CD4-positive, CD25-positive, alpha-beta regulatory T cell (primary cell): ENCODE data around the gene RIPOR2. TPM values are rescaled to one million over a fixed set of nuclear protein-coding genes. Genes with fewer than 3 reads are reported as not detected.
A peak's percentile ranks its signal among the peaks of the same experiment; 100 is the strongest.

Experiments
- ATAC-seq, 2 donors: fragments of 150-1000 bp; cut with Tn5 transposase; one replicate each; pipeline ENCODE4 v1.10.0; 2021; ENCODE audit warnings: low read depth in 2 of 2, moderate number of reproducible peaks in 2 of 2, moderate library complexity in 1 of 2
- DNase-seq, 3 donors: peaks; one replicate each; pipeline versions ENCODE4 v3.0.0 to v3.0.0-alpha.2; 2012 to 2022; ENCODE audit warnings: mixed read lengths in 1 of 3
- H3K27ac ChIP-seq: one replicate; pipeline ENCODE4 v1.7.0; 2013; ENCODE audit warnings: mild to moderate bottlenecking, low read length; ENCODE audit not compliant: insufficient read depth, poor library complexity, severe bottlenecking
- H3K27me3 ChIP-seq: one replicate; pipeline ENCODE4 v1.7.0; 2013; ENCODE audit warnings: low read length; ENCODE audit not compliant: control insufficient read depth, insufficient read depth
- H3K36me3 ChIP-seq: one replicate; pipeline ENCODE4 v1.7.0; 2013; ENCODE audit warnings: mild to moderate bottlenecking, low read length, moderate library complexity; ENCODE audit not compliant: control insufficient read depth, insufficient read depth
- H3K4me1 ChIP-seq: 2 replicates; pipeline ENCODE4 v1.7.0; 2013; ENCODE audit warnings: mild to moderate bottlenecking, low read length; ENCODE audit not compliant: insufficient read depth, control insufficient read depth, poor library complexity, severe bottlenecking
- H3K4me3 ChIP-seq: one replicate; pipeline ENCODE4 v1.7.0; 2013; ENCODE audit warnings: low read depth, mild to moderate bottlenecking, low read length, moderate library complexity
- H3K9me3 ChIP-seq, 2 experiments: 1 replicate in 1 of 2; 2 replicates in 1 of 2; pipeline ENCODE4 v1.7.0; 2013; ENCODE audit warnings: low read length in 2 of 2, mild to moderate bottlenecking in 1 of 2, moderate library complexity in 1 of 2; ENCODE audit not compliant: control insufficient read depth in 2 of 2
- H3K27ac Mint-ChIP-seq, 3 donors: one replicate each; pipeline ENCODE4 v1.8.0; 2020 to 2022; ENCODE audit warnings: mild to moderate bottlenecking in 3 of 3, mixed read lengths in 3 of 3, moderate library complexity in 2 of 3
- H3K27me3 Mint-ChIP-seq: one replicate; pipeline ENCODE4 v1.8.0; 2022; ENCODE audit warnings: mild to moderate bottlenecking, mixed read lengths
- H3K36me3 Mint-ChIP-seq: one replicate; pipeline ENCODE4 v1.8.0; 2020; ENCODE audit warnings: mixed read lengths
- H3K4me1 Mint-ChIP-seq, 4 donors: one replicate each; pipeline ENCODE4 v1.8.0; 2020 to 2022; ENCODE audit warnings: mixed read lengths in 4 of 4, mild to moderate bottlenecking in 1 of 4
- H3K4me3 Mint-ChIP-seq, 4 donors: one replicate each; pipeline ENCODE4 v1.8.0; 2020 to 2022; ENCODE audit warnings: mild to moderate bottlenecking in 4 of 4, mixed read lengths in 4 of 4, moderate library complexity in 3 of 4
- H3K9me3 Mint-ChIP-seq, 7 donors: one replicate each; pipeline ENCODE4 v1.8.0; 2020 to 2022; ENCODE audit warnings: mixed read lengths in 7 of 7, mild to moderate bottlenecking in 3 of 7, moderate library complexity in 2 of 7
- polyA plus RNA-seq, 4 donors: library from polyadenylated mRNA; unstranded; fragments of 300-500 nt; fragmentation: Illumina TruSeq; gene quantifications; one replicate each; pipeline ENCODE4 v1.2.3, GENCODE V29; 2021
- total RNA-seq: library from RNA; stranded (reverse); gene quantifications from one replicate; pipeline ENCODE4 v1.2.3, GENCODE V29; 2022

The RIPOR2 gene
- total and polyA plus RNA-seq, 5 donors from 2014 or later: 320 to 435 (median 393) TPM

DNA sequence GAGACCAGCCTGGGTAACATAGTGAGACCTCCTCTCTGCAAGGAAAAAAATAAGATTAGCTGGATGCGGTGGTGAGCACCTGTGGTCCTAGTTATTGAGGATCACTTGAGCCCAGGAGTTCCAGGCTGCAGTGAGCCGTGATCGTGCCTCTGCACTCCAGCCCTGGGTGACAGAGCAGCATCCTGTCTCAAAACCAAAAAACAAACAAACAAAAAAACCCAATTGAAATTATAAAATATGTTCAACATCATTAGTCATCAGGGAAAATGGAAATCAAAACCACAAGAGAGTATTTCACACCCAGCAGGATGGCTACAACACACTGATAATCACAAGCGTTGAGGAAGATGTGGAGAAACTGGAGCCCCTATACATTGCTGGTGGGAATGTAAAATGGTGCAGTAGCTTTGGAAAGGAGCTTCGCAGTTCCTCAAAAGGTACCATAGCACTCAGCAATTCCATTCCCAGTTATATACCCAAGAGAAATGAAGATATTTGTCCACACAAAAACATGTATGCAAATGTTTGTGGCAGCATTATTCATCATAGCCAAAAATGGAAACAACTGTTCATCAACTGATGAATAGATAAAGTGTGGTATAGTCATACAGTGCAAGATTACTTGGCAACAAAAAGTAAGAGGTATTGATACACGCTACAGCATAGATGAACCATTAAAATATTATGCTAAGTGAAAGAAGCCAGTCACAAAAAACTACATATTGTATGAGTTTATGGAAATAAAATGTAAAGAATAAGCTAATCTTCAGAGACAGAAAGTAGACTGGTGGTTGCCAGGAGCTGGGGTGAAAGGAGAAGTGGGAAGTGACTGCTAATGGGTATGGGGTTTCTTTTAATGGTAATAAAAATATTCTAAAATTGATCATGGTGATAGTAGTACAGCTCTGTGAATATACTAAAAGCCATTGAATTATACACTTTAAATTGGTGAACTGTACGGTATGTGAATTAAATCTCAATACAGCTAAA is 38.7 kb upstream of the RIPOR2 start:
- H3K4me1 ChIP-seq: peaks cover 20% of the 10 kb centered on the region
- peak; percentile 85 to 87 for ATAC-seq

GRCh38 chr6:24972311-24972958 is 36.7 kb upstream of the RIPOR2 start:
- ATAC-seq (no peak), DNase-seq (no peak)
- no peak overlapping the region for H3K27ac ChIP-seq
- Mint-ChIP-seq H3K27ac (peak overlapping the region in 2 of 3 donors; percentile 15 to 22), H3K4me3 (peak overlapping the region in 2 of 4 donors; percentile 18 to 19), H3K36me3 (peaks cover 30% of the 10 kb centered on the region), H3K27me3 (no peaks in the 10 kb centered on the region), H3K9me3 (peaks cover 0 to 1% (median 0%) of the 10 kb centered on the region in 7 donors), H3K4me1 (peaks cover 43 to 83% (median 60%) of the 10 kb centered on the region in 4 donors)
- H3K4me1 ChIP-seq: peaks cover 30% of the 10 kb centered on the region
- no peaks in the 10 kb centered on the region for H3K9me3 ChIP-seq
- peaks cover 5% of the 10 kb centered on the region for H3K36me3 ChIP-seq
- H3K4me3 ChIP-seq: no peak overlapping the region
- no peaks in the 10 kb centered on the region for H3K27me3 ChIP-seq

More for the DNA sequence above, 38.7 kb upstream of the RIPOR2 start:
- Mint-ChIP-seq H3K27me3 (no peaks in the 10 kb centered on the region), H3K4me1 (peaks cover 46 to 84% (median 65%) of the 10 kb centered on the region in 4 donors), H3K4me3 (peak overlapping the region; percentile 53 to 71 (median 63)), H3K9me3 (peaks cover 0 to 6% (median 0%) of the 10 kb centered on the region in 7 donors), H3K27ac (peak overlapping the region; percentile 65 to 91 (median 72)), H3K36me3 (peaks cover 42% of the 10 kb centered on the region)
- Histone ChIP-seq H3K4me3 (peak overlapping the region; percentile 61), H3K27ac (peak overlapping the region; percentile 66), H3K9me3 (no peaks in the 10 kb centered on the region), H3K36me3 (peaks cover 11% of the 10 kb centered on the region), H3K27me3 (no peaks in the 10 kb centered on the region)
- peak in 2 of 3 donors; percentile 32 to 59 for DNase-seq

- no peaks in the 10 kb centered on the region for H3K27me3 Mint-ChIP-seq
- Histone ChIP-seq H3K9me3 (no peaks in the 10 kb centered on the region), H3K4me3 (no peak overlapping the region), H3K36me3 (peaks cover 10% of the 10 kb centered on the region), H3K4me1 (peaks cover 30% of the 10 kb centered on the region), H3K27me3 (no peaks in the 10 kb centered on the region), H3K27ac (no peak overlapping the region)
- no peak for ATAC-seq
- H3K36me3 Mint-ChIP-seq: peaks cover 30% of the 10 kb centered on the region
- H3K27ac Mint-ChIP-seq: peak overlapping the region; percentile 12 to 73 (median 58)
- H3K9me3 Mint-ChIP-seq: peaks cover 0 to 3% (median 0%) of the 10 kb centered on the region in 7 donors
- H3K4me3 Mint-ChIP-seq: no peak overlapping the region
- DNase-seq: no peak
- peaks cover 38 to 89% (median 66%) of the 10 kb centered on the region in 4 donors for H3K4me1 Mint-ChIP-seq
Measured at GRCh38 chr6:24971067-24971466, 35.3 kb upstream of the RIPOR2 start.

- Histone ChIP-seq H3K36me3 (peaks cover 10% of the 10 kb centered on the region), H3K27me3 (no peaks in the 10 kb centered on the region), H3K27ac (no peak overlapping the region), H3K4me3 (no peak overlapping the region), H3K9me3 (no peaks in the 10 kb centered on the region), H3K4me1 (peaks cover 21% of the 10 kb centered on the region)
- peaks cover 32 to 93% (median 66%) of the 10 kb centered on the region in 4 donors for H3K4me1 Mint-ChIP-seq
- H3K9me3 Mint-ChIP-seq: peaks cover 0 to 3% (median 0%) of the 10 kb centered on the region in 7 donors
- peaks cover 31% of the 10 kb centered on the region for H3K36me3 Mint-ChIP-seq
- H3K27ac Mint-ChIP-seq: peak overlapping the region in 2 of 3 donors; percentile 3 to 57
- no peak for ATAC-seq
- peak overlapping the region in 1 of 4 donors; percentile 40 for H3K4me3 Mint-ChIP-seq
- DNase-seq: no peak
- H3K27me3 Mint-ChIP-seq: no peaks in the 10 kb centered on the region
Measured at GRCh38 chr6:24969343-24969860, 33.6 kb upstream of the RIPOR2 start.

DNA sequence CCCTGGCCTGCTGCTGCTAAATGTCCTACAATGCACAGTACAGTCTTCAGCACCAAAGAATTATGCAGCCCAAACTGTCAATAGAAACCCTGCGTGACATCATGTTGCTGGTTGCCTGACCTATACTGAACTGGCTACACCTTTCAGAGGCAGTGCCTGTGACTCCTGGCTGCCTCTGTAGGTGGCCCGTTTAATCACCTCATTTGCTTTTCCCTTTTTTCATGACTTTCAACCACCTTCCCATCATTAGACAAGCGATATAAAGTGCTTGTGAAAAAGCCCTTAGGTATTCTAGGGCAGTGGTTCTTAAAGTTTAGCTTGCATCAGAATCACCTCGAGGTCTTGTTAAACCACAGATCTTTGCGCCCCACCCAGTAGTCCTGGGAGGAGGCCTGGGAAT is 33.0 kb upstream of the RIPOR2 start:
- H3K9me3 ChIP-seq: no peaks in the 10 kb centered on the region
- Mint-ChIP-seq H3K4me1 (peaks cover 35 to 93% (median 66%) of the 10 kb centered on the region in 4 donors), H3K36me3 (peaks cover 36% of the 10 kb centered on the region), H3K9me3 (peaks cover 0 to 3% (median 0%) of the 10 kb centered on the region in 7 donors), H3K27ac (peak overlapping the region in 1 of 3 donors; percentile 67), H3K27me3 (no peaks in the 10 kb centered on the region), H3K4me3 (peak overlapping the region in 1 of 4 donors; percentile 56)
- DNase-seq (no peak), ATAC-seq (peak in 1 of 2 donors; percentile 31)
- no peak overlapping the region for H3K4me3 ChIP-seq
- H3K36me3 ChIP-seq: peaks cover 10% of the 10 kb centered on the region
- no peak overlapping the region for H3K27ac ChIP-seq
- no peaks in the 10 kb centered on the region for H3K27me3 ChIP-seq
- H3K4me1 ChIP-seq: peaks cover 20% of the 10 kb centered on the region

DNA sequence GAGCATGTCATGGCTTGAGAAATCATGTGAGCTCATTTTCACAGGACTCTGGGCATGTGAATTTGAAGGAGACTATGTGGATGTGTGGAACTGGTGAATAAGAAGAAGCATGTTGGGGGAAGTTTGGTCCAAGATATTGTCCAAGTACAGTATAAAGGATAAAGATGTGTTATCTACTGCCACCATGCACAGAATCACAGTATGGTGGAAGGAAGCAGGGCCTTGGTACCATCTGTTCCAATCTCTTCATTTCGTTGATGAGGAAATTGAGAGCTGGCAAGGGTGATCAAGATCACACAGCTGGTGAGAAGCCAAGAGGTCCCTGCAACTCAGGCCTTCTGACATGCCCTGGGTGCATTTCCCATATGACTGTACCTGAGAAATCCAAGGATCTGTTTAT is 31.5 kb upstream of the RIPOR2 start:
- peaks cover 38% of the 10 kb centered on the region for H3K36me3 Mint-ChIP-seq
- Histone ChIP-seq H3K27ac (no peak overlapping the region), H3K4me1 (peaks cover 29% of the 10 kb centered on the region), H3K36me3 (peaks cover 7% of the 10 kb centered on the region), H3K27me3 (no peaks in the 10 kb centered on the region), H3K9me3 (no peaks in the 10 kb centered on the region), H3K4me3 (no peak overlapping the region)
- DNase-seq: no peak
- no peaks in the 10 kb centered on the region for H3K27me3 Mint-ChIP-seq
- H3K9me3 Mint-ChIP-seq: peaks cover 0 to 3% (median 0%) of the 10 kb centered on the region in 7 donors
- peaks cover 36 to 93% (median 62%) of the 10 kb centered on the region in 4 donors for H3K4me1 Mint-ChIP-seq
- no peak for ATAC-seq
- no peak overlapping the region for H3K4me3 Mint-ChIP-seq
- H3K27ac Mint-ChIP-seq: peak overlapping the region; percentile 5 to 71 (median 67)

DNA sequence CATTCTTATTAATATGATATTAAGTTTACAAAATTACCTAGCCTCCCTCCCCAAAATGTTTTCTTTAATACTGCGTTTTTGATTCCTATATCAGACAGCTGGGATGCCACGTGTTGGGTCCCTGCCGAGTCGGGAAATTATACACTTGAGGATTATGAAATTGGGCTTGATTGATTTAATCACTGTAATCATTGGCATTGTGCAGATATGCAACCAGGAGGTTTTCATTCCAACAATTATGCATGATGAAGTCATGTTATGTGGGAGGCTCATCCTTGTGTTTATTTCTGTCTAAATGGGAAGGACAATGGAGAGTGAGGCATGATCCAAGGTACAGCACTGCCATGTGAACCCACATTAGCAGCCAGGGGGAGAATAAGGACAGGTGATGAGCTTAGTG is 30.6 kb upstream of the RIPOR2 start:
- H3K27ac ChIP-seq: no peak overlapping the region
- H3K4me3 Mint-ChIP-seq: no peak overlapping the region
- peak overlapping the region in 2 of 3 donors; percentile 29 to 32 for H3K27ac Mint-ChIP-seq

More for the DNA sequence above, 30.6 kb upstream of the RIPOR2 start:
- no peak for DNase-seq
- peaks cover 9% of the 10 kb centered on the region for H3K36me3 ChIP-seq
- ATAC-seq: no peak
- H3K36me3 Mint-ChIP-seq: peaks cover 41% of the 10 kb centered on the region
- H3K9me3 ChIP-seq: no peaks in the 10 kb centered on the region
- H3K4me3 ChIP-seq: no peak overlapping the region
- H3K4me1 Mint-ChIP-seq: peaks cover 30 to 93% (median 62%) of the 10 kb centered on the region in 4 donors
- peaks cover 34% of the 10 kb centered on the region for H3K4me1 ChIP-seq
- H3K27me3 ChIP-seq: no peaks in the 10 kb centered on the region
- peaks cover 0 to 3% (median 0%) of the 10 kb centered on the region in 7 donors for H3K9me3 Mint-ChIP-seq
- no peaks in the 10 kb centered on the region for H3K27me3 Mint-ChIP-seq
